Left lung (tissue), 10 donors: ENCODE results near the gene VWA7. TPM values are rescaled to one million over a fixed set of nuclear protein-coding genes. Genes with fewer than 3 reads are reported as not detected.

Experiments
- ATAC-seq: fragments of 200-7000 bp; cut with Tn5 transposase; one replicate; pipeline ENCODE4 v1.9.1; 2020; ENCODE audit warnings: moderate library complexity
- DNase-seq, 4 donors: peaks; one replicate each; pipeline ENCODE4 v3.0.0-alpha.2; 2013 to 2020
- H3K27ac ChIP-seq, 2 donors: fragments of 200-600 bp; sonication (generic) in 1 of 2; one replicate each; pipeline versions ENCODE4 v1.5.0 to v1.8.0; 2020 to 2021
- H3K27me3 ChIP-seq, 2 donors: fragments of 200-600 bp; sonication (generic) in 1 of 2; one replicate each; pipeline versions ENCODE4 v1.5.0 to v1.8.0; 2020 to 2021
- H3K36me3 ChIP-seq, 2 donors: fragments of 200-600 bp; sonication (generic) in 1 of 2; one replicate each; pipeline versions ENCODE4 v1.5.0 to v1.8.0; 2020 to 2021
- H3K4me1 ChIP-seq, 2 donors: fragments of 200-600 bp; one replicate each; pipeline ENCODE4 v1.8.0; 2021
- H3K4me3 ChIP-seq, 2 donors: fragments of 200-600 bp; sonication (generic) in 1 of 2; one replicate each; pipeline versions ENCODE4 v1.5.0 to v1.8.0; 2020 to 2021; ENCODE audit warnings: mild to moderate bottlenecking in 1 of 2
- H3K9me3 ChIP-seq, 2 donors: fragments of 200-600 bp; sonication (generic) in 1 of 2; one replicate each; pipeline versions ENCODE4 v1.5.0 to v1.8.0; 2020 to 2021
- CTCF ChIP-seq, 2 donors: fragments of 200-600 bp; sonication (generic) in 1 of 2; IDR thresholded peaks; one replicate each; pipeline versions ENCODE4 v1.5.0 to v1.8.0; 2021; ENCODE audit warnings: antibody characterized with exemption in 2 of 2
- intact Hi-C, 2 donors: fragments of 100-400 bp; cut with DNase I; formaldehyde crosslinking; loops; one replicate each; pipeline versions ENCODE4 v1.11.2 to v1.14.2; 2022
- polyA plus RNA-seq, 6 donors: library from polyadenylated mRNA; unstranded; fragments of 120-200 nt; gene quantifications; one replicate each; pipeline ENCODE4 v1.2.1, GENCODE V29; 2013; ENCODE audit not compliant: insufficient read length in 6 of 6
- total RNA-seq, 2 donors: library from RNA; stranded (reverse); fragmentation: NEBNext Ultra II Directional; extraction: Animal tissue kit (Norgen Biotek cat#: 25700); gene quantifications; one replicate each; pipeline ENCODE4 v1.2.1, GENCODE V29; 2021
- donor health status: DM: no; HTN: yes; CAD: no.
- donor health status: DM: no; HTN: no; CAD: no.

The VWA7 gene
- total and polyA plus RNA-seq, 8 donors, result 1.4 to 5.0 (median 2.9) TPM

GRCh38 chr6:31717499-31718222, 59.5 kb downstream of the VWA7 start:
- Histone ChIP-seq H3K4me3 (no peak overlapping the region), H3K9me3 (no peaks in the 10 kb centered on the region), H3K4me1 (no peaks in the 10 kb centered on the region), H3K27me3 (no peaks in the 10 kb centered on the region), H3K36me3 (no peaks in the 10 kb centered on the region), H3K27ac (no peak overlapping the region)
- DNase-seq, result no peak
- intact Hi-C loops, result no loop called here
- no peak for TF ChIP-seq CTCF (IDR thresholded peaks at IDR 0.05)
- ATAC-seq, result peak; percentile 25

Other genes starting within 250 kb of the VWA7 start
Only the 30 nearest of the 43 such genes appear.
- gene AIF1, start 162.1 kb downstream of the VWA7 start, total RNA-seq, result 10 to 100 TPM; 38.5 to 96.4 TPM
- 10 to 100 TPM; 17.9 to 25.4 (median 20.5) TPM for gene AIF1, start 162.1 kb downstream of the VWA7 start, polyA plus RNA-seq
- gene PRRC2A, start 156.6 kb downstream of the VWA7 start, total RNA-seq, result 100 to 1,000 TPM; 130 to 151 TPM
- gene PRRC2A, start 156.6 kb downstream of the VWA7 start, polyA plus RNA-seq, result 100 to 1,000 TPM; 150 to 201 (median 176) TPM
- gene BAG6, start 124.7 kb downstream of the VWA7 start, total RNA-seq, result 100 to 1,000 TPM; 243 to 278 TPM
- gene BAG6, start 124.7 kb downstream of the VWA7 start, polyA plus RNA-seq, result 100 to 1,000 TPM; 211 to 252 (median 226) TPM
- gene APOM, start 121.4 kb downstream of the VWA7 start, total RNA-seq, result 1 to 10 TPM; 1.0 to 1.5 TPM
- 1 to 10 TPM; 4.6 to 8.0 (median 6.4) TPM for gene APOM, start 121.4 kb downstream of the VWA7 start, polyA plus RNA-seq
- gene C6orf47, start 116.5 kb downstream of the VWA7 start, total RNA-seq, result 10 to 100 TPM; 21.9 to 23.8 TPM
- gene C6orf47, start 116.5 kb downstream of the VWA7 start, polyA plus RNA-seq, result 10 to 100 TPM; 15.3 to 19.8 (median 17.4) TPM
- 10 to 100 TPM; 10.3 to 13.2 TPM for gene GPANK1, start 112.3 kb downstream of the VWA7 start, total RNA-seq
- gene GPANK1, start 112.3 kb downstream of the VWA7 start, polyA plus RNA-seq, result 10 to 100 TPM; 18.0 to 22.8 (median 22.2) TPM
- 100 to 1,000 TPM in 1 of 2 donors, 10 to 100 TPM in 1; 96.6 to 128 TPM for gene CSNK2B, start 111.2 kb downstream of the VWA7 start, total RNA-seq
- 100 to 1,000 TPM; 189 to 210 (median 196) TPM for gene CSNK2B, start 111.2 kb downstream of the VWA7 start, polyA plus RNA-seq
- gene LY6G5B, start 107.4 kb downstream of the VWA7 start, total RNA-seq, result 10 to 100 TPM in 1 of 2 donors, 1 to 10 TPM in 1; 6.9 to 13.6 TPM
- 10 to 100 TPM; 25.2 to 41.0 (median 35.8) TPM for gene LY6G5B, start 107.4 kb downstream of the VWA7 start, polyA plus RNA-seq
- gene LY6G5C, start 96.3 kb downstream of the VWA7 start, total RNA-seq, result 1 to 10 TPM; 3.1 to 5.9 TPM
- 1 to 10 TPM; 2.9 to 6.3 (median 3.7) TPM for gene LY6G5C, start 96.3 kb downstream of the VWA7 start, polyA plus RNA-seq
- gene ABHD16A, start 74.0 kb downstream of the VWA7 start, total RNA-seq, result 10 to 100 TPM; 53.6 to 58.6 TPM
- 10 to 100 TPM; 55.7 to 63.9 (median 58.6) TPM for gene ABHD16A, start 74.0 kb downstream of the VWA7 start, polyA plus RNA-seq
- gene LY6G6F, start 70.5 kb downstream of the VWA7 start, total RNA-seq, result 1 to 10 TPM in 1 of 2 donors, not detected in 1; 1.4 TPM
- gene LY6G6F, start 70.5 kb downstream of the VWA7 start, polyA plus RNA-seq, result 1 to 10 TPM in 4 of 6 donors, under 1 TPM in 2; 0.53 to 1.8 (median 1.2) TPM
- not detected for gene LY6G6D, start 62.0 kb downstream of the VWA7 start, total RNA-seq
- under 1 TPM in 1 of 6 donors, not detected in 5; 0.57 TPM for gene LY6G6D, start 62.0 kb downstream of the VWA7 start, polyA plus RNA-seq
- not detected for gene LY6G6C, start 55.6 kb downstream of the VWA7 start, total RNA-seq
- under 1 TPM; 0.17 to 0.75 (median 0.43) TPM for gene LY6G6C, start 55.6 kb downstream of the VWA7 start, polyA plus RNA-seq
- 1 to 10 TPM; 1.2 to 1.9 TPM for gene MPIG6B, start 54.0 kb downstream of the VWA7 start, total RNA-seq
- 1 to 10 TPM; 2.8 to 3.5 (median 3.0) TPM for gene MPIG6B, start 54.0 kb downstream of the VWA7 start, polyA plus RNA-seq
- 10 to 100 TPM; 70.2 to 77.3 TPM for gene DDAH2, start 48.0 kb downstream of the VWA7 start, total RNA-seq
- gene DDAH2, start 48.0 kb downstream of the VWA7 start, polyA plus RNA-seq, result 100 to 1,000 TPM; 139 to 199 (median 175) TPM
- 100 to 1,000 TPM; 283 to 465 TPM for gene CLIC1, start 40.8 kb downstream of the VWA7 start, total RNA-seq
- gene CLIC1, start 40.8 kb downstream of the VWA7 start, polyA plus RNA-seq, result 100 to 1,000 TPM; 226 to 279 (median 261) TPM
- gene MSH5, start 37.3 kb downstream of the VWA7 start, total RNA-seq, result 10 to 100 TPM in 1 of 2 donors, 1 to 10 TPM in 1; 9.7 to 20.0 TPM
- gene MSH5, start 37.3 kb downstream of the VWA7 start, polyA plus RNA-seq, result 10 to 100 TPM; 34.4 to 49.8 (median 39.1) TPM
- gene SAPCD1, start 14.7 kb downstream of the VWA7 start, total RNA-seq, result 1 to 10 TPM; 1.3 to 3.9 TPM
- 10 to 100 TPM in 2 of 6 donors, 1 to 10 TPM in 4; 6.5 to 11.1 (median 8.2) TPM for gene SAPCD1, start 14.7 kb downstream of the VWA7 start, polyA plus RNA-seq
- gene VARS1, start 18.4 kb upstream of the VWA7 start, total RNA-seq, result 100 to 1,000 TPM in 1 of 2 donors, 10 to 100 TPM in 1; 43.6 to 103 TPM
- 10 to 100 TPM; 38.4 to 61.7 (median 46.6) TPM for gene VARS1, start 18.4 kb upstream of the VWA7 start, polyA plus RNA-seq
- gene LSM2, start 29.6 kb upstream of the VWA7 start, total RNA-seq, result 10 to 100 TPM; 38.7 to 51.5 TPM
- gene LSM2, start 29.6 kb upstream of the VWA7 start, polyA plus RNA-seq, result 10 to 100 TPM; 79.4 to 88.5 (median 83.6) TPM
- gene HSPA1L, start 38.0 kb upstream of the VWA7 start, total RNA-seq, result 1 to 10 TPM in 1 of 2 donors, under 1 TPM in 1; 0.99 to 1.2 TPM
- gene HSPA1L, start 38.0 kb upstream of the VWA7 start, polyA plus RNA-seq, result 1 to 10 TPM; 2.8 to 4.4 (median 3.4) TPM
- gene HSPA1A, start 38.2 kb upstream of the VWA7 start, total RNA-seq, result 100 to 1,000 TPM; 155 to 205 TPM
- gene HSPA1A, start 38.2 kb upstream of the VWA7 start, polyA plus RNA-seq, result 100 to 1,000 TPM in 2 of 6 donors, 10 to 100 TPM in 4; 64.3 to 124 (median 78.3) TPM
- gene HSPA1B, start 50.4 kb upstream of the VWA7 start, total RNA-seq, result 100 to 1,000 TPM; 104 to 180 TPM
- 100 to 1,000 TPM in 2 of 6 donors, 10 to 100 TPM in 4; 66.6 to 125 (median 89.1) TPM for gene HSPA1B, start 50.4 kb upstream of the VWA7 start, polyA plus RNA-seq
- gene NEU1, start 85.5 kb upstream of the VWA7 start, total RNA-seq, result 100 to 1,000 TPM in 1 of 2 donors, 10 to 100 TPM in 1; 90.4 to 106 TPM
- 10 to 100 TPM; 25.7 to 29.8 (median 29.3) TPM for gene NEU1, start 85.5 kb upstream of the VWA7 start, polyA plus RNA-seq
- gene SLC44A4, start 101.7 kb upstream of the VWA7 start, total RNA-seq, result 10 to 100 TPM; 37.5 to 78.8 TPM
- gene SLC44A4, start 101.7 kb upstream of the VWA7 start, polyA plus RNA-seq, result 10 to 100 TPM in 5 of 6 donors, 1 to 10 TPM in 1; 9.6 to 22.9 (median 18.7) TPM
- gene EHMT2, start 120.4 kb upstream of the VWA7 start, total RNA-seq, result 10 to 100 TPM; 41.0 to 42.3 TPM
- gene EHMT2, start 120.4 kb upstream of the VWA7 start, polyA plus RNA-seq, result 10 to 100 TPM; 66.3 to 85.0 (median 77.4) TPM
- gene ZBTB12, start 124.8 kb upstream of the VWA7 start, total RNA-seq, result 1 to 10 TPM; 4.8 to 6.5 TPM
- gene ZBTB12, start 124.8 kb upstream of the VWA7 start, polyA plus RNA-seq, result 10 to 100 TPM; 20.7 to 23.4 (median 22.9) TPM
- 100 to 1,000 TPM; 181 to 192 TPM for gene C2, start 150.4 kb upstream of the VWA7 start, total RNA-seq
- gene C2, start 150.4 kb upstream of the VWA7 start, polyA plus RNA-seq, result 1 to 10 TPM; 3.3 to 7.6 (median 4.9) TPM
- gene CFB, start 168.8 kb upstream of the VWA7 start, total RNA-seq, result 100 to 1,000 TPM in 1 of 2 donors, 10 to 100 TPM in 1; 69.1 to 131 TPM
- 1 to 10 TPM; 1.7 to 6.9 (median 3.0) TPM for gene CFB, start 168.8 kb upstream of the VWA7 start, polyA plus RNA-seq
- gene NELFE, start 181.6 kb upstream of the VWA7 start, total RNA-seq, result 10 to 100 TPM; 42.9 to 56.2 TPM
- 10 to 100 TPM; 77.9 to 93.0 (median 82.9) TPM for gene NELFE, start 181.6 kb upstream of the VWA7 start, polyA plus RNA-seq